ENCODE data around the gene OBSCN. TPM values are rescaled to one million over a fixed set of nuclear protein-coding genes. Genes with fewer than 3 reads are reported as not detected.
"Not testable (repeated sequence)": the region's sequence is repeated elsewhere in the genome, so short reads cannot be mapped to it uniquely, and the experiment has no call there.

OBSCN gene
- total and polyA plus RNA-seq, 2 donors (not counting 3 experiments of a cell fraction or from before 2014, with no cell fraction given): 1.5 to 2.9 TPM

DNA sequence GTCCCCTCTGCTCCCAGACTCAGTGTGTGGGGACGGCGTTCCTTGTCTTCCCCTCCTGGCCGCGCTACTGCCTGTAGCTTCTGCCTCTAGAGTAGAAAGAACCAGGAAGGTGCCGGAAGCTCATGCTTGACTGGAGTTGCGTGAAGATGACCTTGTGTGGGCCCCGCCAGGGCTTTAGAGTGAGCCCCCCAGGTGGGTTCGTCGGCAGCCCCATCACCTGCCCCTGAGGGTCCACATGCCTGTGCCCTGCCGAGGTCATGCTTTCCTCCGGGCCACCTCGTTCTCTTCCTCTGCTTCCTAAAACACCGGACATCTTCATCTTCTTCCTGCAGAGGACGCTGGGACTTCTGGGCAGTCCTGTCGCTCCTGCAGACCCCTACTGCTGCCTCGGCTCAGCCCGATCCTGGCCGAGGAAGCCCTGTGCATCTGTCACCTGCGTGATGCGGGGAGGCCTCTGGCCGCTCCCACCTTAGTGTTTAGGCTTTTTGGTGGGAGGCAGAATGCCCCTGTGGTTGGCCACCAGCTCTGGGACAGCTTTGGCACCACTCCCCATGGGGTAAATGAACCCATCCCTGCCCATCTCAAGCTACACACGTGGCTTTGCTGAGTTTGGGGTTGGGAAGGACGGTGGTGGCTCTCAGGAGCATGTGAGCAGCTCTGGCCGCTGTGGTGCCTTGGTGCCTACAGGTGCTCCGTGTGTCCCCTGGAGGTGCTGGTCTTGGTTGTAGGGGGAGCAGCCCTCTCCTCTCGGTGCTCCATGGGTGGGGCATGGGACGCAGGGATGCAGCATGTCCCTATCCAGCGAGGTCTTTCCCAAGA, 12.3 kb downstream of the OBSCN start:
- Histone ChIP-seq H3K9me1 (replicated peaks; ENCODE audit: control insufficient read depth, extremely low read depth, insufficient read depth, low read length) (no peaks in the 10 kb centered on the region), H3K4me2 (ENCODE audit: insufficient read depth, low read length) (no peak overlapping the region), H3K36me3 (ENCODE audit: control insufficient read depth in 2 of 2, extremely low read depth in 1 of 2, insufficient read depth in 2 of 2, low read length in 2 of 2) (no peaks in the 10 kb centered on the region), H2AFZ (ENCODE audit: low read depth, low read length) (no peak overlapping the region), H3K79me2 (ENCODE audit: control insufficient read depth, insufficient read depth, low read length) (no peaks in the 10 kb centered on the region), H3K9me3 (replicated peaks; ENCODE audit: control insufficient read depth, insufficient read depth, low read length) (no peaks in the 10 kb centered on the region), H4K20me1 (replicated peaks; ENCODE audit: control insufficient read depth, extremely low read depth, insufficient read depth, low read length) (no peaks in the 10 kb centered on the region), H3K27ac (ENCODE audit: insufficient read depth, low read depth, low read length) (no peak overlapping the region), H3K27me3 (ENCODE audit: control insufficient read depth in 2 of 2, insufficient read depth in 2 of 2, low read length in 2 of 2) (no peaks in the 10 kb centered on the region), H3K4me1 (ENCODE audit: control insufficient read depth, extremely low read depth, insufficient read depth, low read length) (no peaks in the 10 kb centered on the region), H3K4me3 (replicated peaks in 1 of 3; ENCODE audit: insufficient read depth in 1 of 3, low read depth in 1 of 3, low read length in 3 of 3) (no peak overlapping the region), H3K9ac (replicated peaks; ENCODE audit: extremely low read depth, insufficient read depth, low read length) (no peak overlapping the region)
- dilution Hi-C loops (cut with MboI; ENCODE audit: extremely low pct_ligation_motif_present, low sequenced_read_pairs): no loop called here
- FAIRE-seq (no peak), DNase-seq (ENCODE audit: low read depth, low spot score) (no peak)
- POLR2A ChIA-PET: no interaction called here
- intact Hi-C loops (cut with micrococcal nuclease): loop anchor here (10.0 kb wide), 1 partner anchor 225 kb away; no protein-coding TSS in a partner anchor
- TF ChIP-seq, protein P1, sequence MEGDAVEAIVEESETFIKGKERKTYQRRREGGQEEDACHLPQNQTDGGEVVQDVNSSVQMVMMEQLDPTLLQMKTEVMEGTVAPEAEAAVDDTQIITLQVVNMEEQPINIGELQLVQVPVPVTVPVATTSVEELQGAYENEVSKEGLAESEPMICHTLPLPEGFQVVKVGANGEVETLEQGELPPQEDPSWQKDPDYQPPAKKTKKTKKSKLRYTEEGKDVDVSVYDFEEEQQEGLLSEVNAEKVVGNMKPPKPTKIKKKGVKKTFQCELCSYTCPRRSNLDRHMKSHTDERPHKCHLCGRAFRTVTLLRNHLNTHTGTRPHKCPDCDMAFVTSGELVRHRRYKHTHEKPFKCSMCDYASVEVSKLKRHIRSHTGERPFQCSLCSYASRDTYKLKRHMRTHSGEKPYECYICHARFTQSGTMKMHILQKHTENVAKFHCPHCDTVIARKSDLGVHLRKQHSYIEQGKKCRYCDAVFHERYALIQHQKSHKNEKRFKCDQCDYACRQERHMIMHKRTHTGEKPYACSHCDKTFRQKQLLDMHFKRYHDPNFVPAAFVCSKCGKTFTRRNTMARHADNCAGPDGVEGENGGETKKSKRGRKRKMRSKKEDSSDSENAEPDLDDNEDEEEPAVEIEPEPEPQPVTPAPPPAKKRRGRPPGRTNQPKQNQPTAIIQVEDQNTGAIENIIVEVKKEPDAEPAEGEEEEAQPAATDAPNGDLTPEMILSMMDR (IDR thresholded peaks at IDR 0.05; ENCODE audit: extremely low read depth in 1 of 2, insufficient read depth in 1 of 2, low read depth in 1 of 2, low read length in 2 of 2): no peak
- TF ChIP-seq FOS (IDR thresholded peaks at IDR 0.05; ENCODE audit: borderline replicate concordance, insufficient read depth, low read length): no peak
- TF ChIP-seq GATA2 (IDR thresholded peaks at IDR 0.05; ENCODE audit: insufficient read depth, insufficient read length, low read depth, low read length): no peak
- no peak for TF ChIP-seq POLR2AphosphoS5 (IDR thresholded peaks at IDR 0.05; ENCODE audit: insufficient read depth, low read depth, low read length)
- TF ChIP-seq JUN (IDR thresholded peaks at IDR 0.05; ENCODE audit: borderline replicate concordance, insufficient read depth, insufficient read length, low read depth): no peak
- TF ChIP-seq, protein P2, sequence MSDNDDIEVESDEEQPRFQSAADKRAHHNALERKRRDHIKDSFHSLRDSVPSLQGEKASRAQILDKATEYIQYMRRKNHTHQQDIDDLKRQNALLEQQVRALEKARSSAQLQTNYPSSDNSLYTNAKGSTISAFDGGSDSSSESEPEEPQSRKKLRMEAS (IDR thresholded peaks at IDR 0.05; ENCODE audit: insufficient read depth, insufficient read length): no peak
- TF ChIP-seq MYC (IDR thresholded peaks at IDR 0.05; ENCODE audit: low read depth, low read length): no peak
- TF ChIP-seq EZH2 (IDR thresholded peaks at IDR 0.05; ENCODE audit: borderline replicate concordance, low read depth, low read length, severe bottlenecking): no peak
- no peak for TF ChIP-seq POLR2A (IDR thresholded peaks at IDR 0.05; ENCODE audit: low read depth, low read length)
- CTCF ChIA-PET: no interaction called here
- no TSS peak for BruUV-seq (replicated peaks)

DNA sequence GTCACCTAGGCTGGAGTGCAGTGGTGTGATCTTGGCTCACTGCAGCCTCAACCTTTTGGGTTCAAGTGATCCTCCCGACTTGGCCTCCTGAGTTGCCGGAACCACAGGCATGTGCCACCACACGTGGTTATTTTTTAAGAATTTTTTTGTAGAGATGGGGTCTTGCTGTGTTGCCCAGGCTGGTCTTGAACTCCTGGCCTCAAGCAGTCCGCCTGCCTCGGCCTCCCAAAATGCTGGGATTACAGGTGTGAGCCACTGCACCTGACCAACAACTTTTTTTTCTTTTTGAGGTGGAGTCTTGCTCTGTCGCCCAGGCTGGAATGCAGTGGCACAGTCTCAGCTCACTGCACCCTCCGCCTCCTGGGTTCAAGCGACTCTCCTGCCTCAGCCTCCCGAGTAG, 13.3 kb downstream of the OBSCN start:
- CTCF ChIA-PET: interaction anchor here (0.5 kb wide), 1 partner anchor 8 kb away, joined by 3 read pairs; no protein-coding TSS in a partner anchor
- FAIRE-seq; intact Hi-C loops (cut with micrococcal nuclease): not testable (repeated sequence)

More for the DNA sequence above, 13.3 kb downstream of the OBSCN start:
- H4K20me1 ChIP-seq (replicated peaks; ENCODE audit: control insufficient read depth, extremely low read depth, insufficient read depth, low read length); BruUV-seq (replicated peaks); H3K4me1 ChIP-seq (ENCODE audit: control insufficient read depth, extremely low read depth, insufficient read depth, low read length); H3K27me3 ChIP-seq (ENCODE audit: control insufficient read depth in 2 of 2, insufficient read depth in 2 of 2, low read length in 2 of 2); H3K9me3 ChIP-seq (replicated peaks; ENCODE audit: control insufficient read depth, insufficient read depth, low read length); POLR2A ChIA-PET; H3K4me3 ChIP-seq (replicated peaks in 1 of 3; ENCODE audit: insufficient read depth in 1 of 3, low read depth in 1 of 3, low read length in 3 of 3); H3K79me2 ChIP-seq (ENCODE audit: control insufficient read depth, insufficient read depth, low read length); dilution Hi-C loops (cut with MboI; ENCODE audit: extremely low pct_ligation_motif_present, low sequenced_read_pairs); H3K4me2 ChIP-seq (ENCODE audit: insufficient read depth, low read length); H3K9ac ChIP-seq (replicated peaks; ENCODE audit: extremely low read depth, insufficient read depth, low read length); DNase-seq (ENCODE audit: low read depth, low spot score); H3K9me1 ChIP-seq (replicated peaks; ENCODE audit: control insufficient read depth, extremely low read depth, insufficient read depth, low read length); H3K36me3 ChIP-seq (ENCODE audit: control insufficient read depth in 2 of 2, extremely low read depth in 1 of 2, insufficient read depth in 2 of 2, low read length in 2 of 2); H3K27ac ChIP-seq (ENCODE audit: insufficient read depth, low read depth, low read length); H2AFZ ChIP-seq (ENCODE audit: low read depth, low read length): not testable (repeated sequence)
